Activated naive CD4-positive, alpha-beta T cell treated with Interleukin-2 at 50 U/mL for 16 hours (primary cell): ENCODE data around the gene ZNF654.
"Not testable (repeated sequence)": the region's sequence is repeated elsewhere in the genome, so short reads cannot be mapped to it uniquely, and the experiment has no call there.

Experiments used
- DNase-seq: peaks from one replicate; pipeline ENCODE4 v3.0.0-alpha.2; 2020

The ZNF654 gene

GRCh38 chr3:88058581-88059379 lies at the start of gene ZNF654, which contains the start of gene CGGBP1:
ZNF654 (plus strand) TSS chr3:88059255; CDS start chr3:88059320, 65 bp downstream.
CGGBP1 (minus strand) TSS chr3:88059005; CDS start chr3:88055976, 3,029 bp downstream.
- peak; percentile 99 for DNase-seq

DNA sequence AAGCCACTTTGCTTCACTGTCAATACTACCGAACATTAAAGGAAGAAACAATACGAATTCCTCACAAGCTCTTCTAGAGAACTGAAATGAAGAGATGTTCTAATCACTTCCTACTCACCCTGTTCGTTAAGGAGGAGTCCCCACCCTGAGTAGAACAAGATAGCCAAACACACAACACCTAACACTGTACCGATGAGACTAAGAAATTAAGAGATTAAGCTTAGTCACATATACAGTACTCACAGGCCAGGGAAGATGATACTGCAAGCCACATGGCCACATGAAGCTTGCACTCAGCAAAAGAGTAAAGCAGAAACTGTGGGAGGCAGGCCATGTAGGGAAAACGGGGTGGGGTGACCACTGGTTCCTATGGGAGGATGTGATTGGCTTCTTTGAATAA lies 48.2 kb upstream of the ZNF654 start:
- DNase-seq = no peak

DNA sequence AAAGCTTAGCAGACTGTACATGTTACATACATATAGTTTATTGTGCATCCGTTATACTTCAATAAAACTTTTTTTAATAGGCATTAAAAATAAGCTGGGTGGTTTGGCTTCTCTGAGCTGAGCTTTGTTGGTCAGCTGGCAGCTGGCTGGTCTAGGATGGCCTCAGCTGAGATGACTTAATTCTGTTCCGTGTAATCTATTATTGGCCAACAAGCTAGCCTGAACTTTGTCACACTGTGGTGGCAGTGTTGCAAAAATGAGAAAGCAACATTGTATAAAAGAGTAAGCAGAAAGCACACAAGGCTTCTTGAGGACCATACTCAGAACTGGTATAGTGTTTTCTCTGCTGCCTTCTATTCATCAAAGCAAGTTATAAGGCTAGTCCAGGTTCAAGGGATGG lies 45.5 kb upstream of the ZNF654 start:
- DNase-seq = no peak

DNA sequence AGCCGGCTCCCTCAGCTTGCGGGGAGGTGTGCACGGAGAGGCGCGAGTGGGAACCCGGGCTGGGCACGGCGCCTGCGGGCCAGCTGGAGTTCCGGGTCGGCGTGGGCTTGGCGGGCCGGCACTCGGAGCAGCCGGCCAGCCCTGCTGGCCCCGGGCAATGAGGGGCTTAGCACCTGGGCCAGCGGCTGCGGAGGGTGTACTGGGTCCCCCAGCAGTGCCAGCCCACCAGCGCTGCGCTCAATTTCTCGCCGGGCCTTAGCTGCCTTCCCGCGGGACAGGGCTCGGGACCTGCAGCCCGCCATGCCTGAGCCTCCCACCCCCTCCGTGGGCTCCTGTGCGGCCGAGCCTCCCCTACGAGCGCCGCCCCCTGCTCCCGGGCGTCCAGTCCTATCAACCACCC lies 43.4 kb upstream of the ZNF654 start:
- DNase-seq = not testable (repeated sequence)

DNA sequence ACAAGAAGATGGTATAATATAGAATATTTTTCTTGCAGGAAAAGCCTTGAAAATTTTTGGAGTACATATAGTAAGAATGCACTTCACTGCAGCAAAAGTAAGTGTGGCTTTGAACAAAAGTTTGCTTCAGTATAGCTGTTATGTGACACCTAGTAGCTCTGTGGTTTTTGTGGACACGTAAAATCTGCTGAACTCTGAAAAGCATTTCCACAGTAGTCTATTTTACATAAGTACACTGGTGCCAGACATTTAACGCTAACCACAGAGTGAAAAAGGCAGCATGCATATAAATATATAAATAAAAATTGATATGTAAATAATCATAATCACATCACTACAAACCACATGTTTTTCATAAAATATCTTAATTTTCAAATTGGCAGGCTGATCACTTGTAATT lies 40.0 kb upstream of the ZNF654 start:
- DNase-seq = no peak

DNA sequence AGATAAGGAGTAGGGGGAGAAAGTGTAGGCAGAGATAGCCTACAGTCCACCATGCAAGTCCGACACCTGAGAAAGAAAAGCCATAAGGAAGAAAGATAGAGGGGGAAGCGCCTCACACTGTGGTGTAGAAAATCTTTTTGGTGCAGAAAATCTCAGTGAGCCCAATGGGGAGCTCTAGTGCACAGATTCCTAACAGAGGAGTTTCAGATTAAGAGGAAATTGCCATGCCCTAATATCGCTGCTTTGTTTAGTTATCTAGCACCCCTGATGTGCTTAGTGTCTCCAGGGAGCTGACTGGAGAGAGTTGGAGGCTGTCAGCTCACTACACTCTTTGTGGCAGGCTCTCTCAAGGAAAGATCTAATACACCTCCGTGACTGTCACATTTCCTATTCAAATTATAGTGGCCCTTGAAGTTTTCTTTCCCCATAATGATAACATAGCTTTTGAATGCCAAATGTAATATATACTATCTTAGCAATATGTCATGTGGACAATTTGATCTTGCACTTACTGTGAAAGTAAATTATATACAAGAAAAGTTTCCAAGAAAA lies 34.0 kb upstream of the ZNF654 start:
- no peak for DNase-seq

GRCh38 chr3:88028876-88029275 lies 30.2 kb upstream of the ZNF654 start:
- no peak for DNase-seq

GRCh38 chr3:88030210-88030609 lies 28.8 kb upstream of the ZNF654 start:
- no peak for DNase-seq

DNA sequence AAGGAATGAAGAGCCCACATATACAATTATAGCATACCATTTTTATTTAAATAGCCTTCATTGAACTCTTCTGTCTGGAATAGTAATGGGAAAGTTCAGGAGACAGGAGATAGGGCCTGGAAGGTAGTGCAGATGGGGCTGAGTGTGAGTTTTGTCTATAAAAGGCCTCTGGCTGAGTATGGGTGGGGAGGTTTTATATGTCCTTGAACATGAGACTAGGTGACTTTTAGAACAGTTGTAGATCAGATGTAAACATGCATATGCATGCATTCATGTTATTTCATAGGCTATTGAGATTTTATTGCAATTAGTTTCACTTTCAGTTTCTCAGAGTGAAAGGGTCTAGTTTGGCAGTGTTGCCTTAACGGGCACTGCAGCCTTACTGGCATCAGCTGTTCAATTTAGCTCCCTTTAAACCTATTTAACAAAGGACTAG lies 27.4 kb upstream of the ZNF654 start:
- peak; percentile 7 for DNase-seq

GRCh38 chr3:88032245-88032644 lies 26.8 kb upstream of the ZNF654 start:
- DNase-seq = no peak

- no peak for DNase-seq
Observed at GRCh38 chr3:88033079-88033478, 26.0 kb upstream of the ZNF654 start.

DNA sequence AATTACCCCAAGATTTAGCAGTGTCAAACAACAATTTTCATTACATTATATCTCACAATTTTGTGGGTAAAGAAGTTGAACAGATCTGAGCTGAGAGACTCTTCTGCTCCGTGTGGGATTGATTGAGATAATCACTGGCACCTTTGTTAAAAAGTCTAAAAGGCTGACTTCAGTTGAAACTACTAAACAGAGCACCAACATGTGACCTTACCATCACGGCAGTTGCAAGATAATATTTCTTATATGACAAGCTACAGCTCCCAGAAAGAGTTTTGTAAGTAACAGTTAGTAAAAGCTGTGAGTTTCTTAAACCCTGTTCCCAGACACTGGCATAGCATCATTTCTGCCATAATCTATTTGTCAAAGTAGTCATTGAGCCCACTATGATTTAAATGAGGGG lies 25.2 kb upstream of the ZNF654 start:
- DNase-seq = no peak

DNA sequence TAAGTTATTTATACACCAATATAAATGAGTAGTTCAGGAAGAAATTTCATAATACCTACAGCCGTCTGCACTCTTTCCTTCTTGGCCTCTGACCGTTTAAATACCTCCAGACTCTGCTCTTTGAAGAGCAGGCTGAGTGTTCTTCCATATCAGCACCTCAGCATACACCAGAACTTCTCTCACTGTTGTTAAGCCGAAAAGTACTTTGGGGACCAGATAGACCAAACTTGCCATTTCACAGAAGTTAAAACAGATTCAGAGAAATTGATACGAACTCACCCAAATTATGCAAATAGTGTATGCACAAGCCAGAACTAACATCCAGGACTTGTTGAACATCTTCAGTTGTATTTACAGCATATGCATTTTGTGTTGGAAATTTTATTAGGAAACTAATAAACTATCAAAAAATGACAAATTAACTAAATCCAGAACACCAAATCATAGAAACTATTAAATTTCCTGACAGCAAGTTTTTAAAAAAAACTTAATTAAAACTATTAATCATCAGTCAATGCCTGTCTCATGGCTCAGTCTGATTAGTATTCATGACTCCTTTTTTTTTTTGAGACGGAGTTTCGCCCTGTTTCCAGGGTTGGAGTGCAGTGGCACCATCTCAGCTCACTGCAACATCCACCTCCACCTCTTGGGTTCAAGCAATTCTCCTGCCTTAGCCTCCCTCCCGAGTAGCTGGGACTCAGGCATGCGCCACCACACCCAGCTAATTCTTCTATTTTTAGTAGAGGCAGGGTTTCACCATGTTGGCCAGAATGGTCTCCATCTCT lies 24.4 kb upstream of the ZNF654 start:
- DNase-seq = no peak

DNA sequence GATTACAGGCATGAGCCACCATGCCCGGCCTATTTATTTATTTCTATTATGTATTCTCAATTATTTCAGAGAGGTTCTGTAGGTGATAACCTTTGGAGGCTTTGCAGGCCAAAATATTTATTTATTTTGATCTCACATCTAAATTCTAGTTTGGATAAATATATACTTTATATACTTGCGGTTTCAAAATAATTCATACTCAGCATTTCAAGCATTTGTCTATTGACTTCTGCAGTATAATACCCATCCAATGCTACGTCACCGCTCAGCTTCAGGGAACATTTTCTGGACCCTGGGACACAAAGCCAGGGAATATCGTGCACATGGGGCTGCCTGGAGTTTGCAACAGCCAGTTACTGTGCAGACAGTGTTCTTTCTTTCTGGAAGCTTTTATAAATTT lies 22.8 kb upstream of the ZNF654 start:
- DNase-seq = no peak

DNA sequence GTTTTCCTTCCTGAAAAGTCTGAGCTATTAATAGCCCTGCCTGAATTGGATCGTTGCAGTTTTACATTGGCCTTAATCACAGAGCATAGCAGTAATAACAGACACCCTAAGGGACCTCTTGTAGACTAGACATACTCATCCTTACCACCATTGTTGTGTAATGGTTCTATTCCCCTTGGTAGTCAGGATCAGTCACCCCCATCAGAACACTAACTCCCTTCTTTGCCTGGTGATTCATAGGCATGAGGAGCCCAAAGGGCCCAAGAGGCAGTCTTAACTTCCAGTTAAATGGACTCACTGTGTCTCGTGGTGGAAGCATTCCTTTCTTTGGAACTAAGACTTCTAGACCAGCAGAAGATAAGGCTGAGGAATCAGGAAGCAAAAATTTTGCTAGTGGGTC lies 20.5 kb upstream of the ZNF654 start:
- DNase-seq = no peak

- no peak for DNase-seq
Observed at GRCh38 chr3:88040529-88040928, 18.5 kb upstream of the ZNF654 start.

- no peak for DNase-seq
Observed at GRCh38 chr3:88041005-88041404, 18.1 kb upstream of the ZNF654 start.

GRCh38 chr3:88044411-88044810 lies 14.6 kb upstream of the ZNF654 start:
- DNase-seq = no peak

DNA sequence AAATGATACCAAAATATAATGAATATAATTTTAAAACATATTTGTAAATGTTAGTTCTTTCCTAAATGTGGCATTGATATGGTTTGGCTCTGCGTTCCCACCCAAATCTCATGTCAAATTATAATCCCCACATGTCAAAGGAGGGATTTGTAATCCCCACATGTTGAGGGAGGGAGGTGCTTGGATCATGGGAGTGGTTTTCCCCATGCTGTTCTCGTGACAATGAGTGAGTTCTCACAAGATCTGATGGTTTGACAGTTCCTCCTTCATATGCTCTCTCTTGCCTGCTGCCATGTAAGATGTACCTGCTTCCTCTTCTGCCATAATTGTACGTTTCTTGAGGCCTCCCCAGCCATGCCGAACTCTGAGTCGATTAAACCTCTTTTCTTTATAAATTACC lies 12.3 kb upstream of the ZNF654 start:
- no peak for DNase-seq

DNA sequence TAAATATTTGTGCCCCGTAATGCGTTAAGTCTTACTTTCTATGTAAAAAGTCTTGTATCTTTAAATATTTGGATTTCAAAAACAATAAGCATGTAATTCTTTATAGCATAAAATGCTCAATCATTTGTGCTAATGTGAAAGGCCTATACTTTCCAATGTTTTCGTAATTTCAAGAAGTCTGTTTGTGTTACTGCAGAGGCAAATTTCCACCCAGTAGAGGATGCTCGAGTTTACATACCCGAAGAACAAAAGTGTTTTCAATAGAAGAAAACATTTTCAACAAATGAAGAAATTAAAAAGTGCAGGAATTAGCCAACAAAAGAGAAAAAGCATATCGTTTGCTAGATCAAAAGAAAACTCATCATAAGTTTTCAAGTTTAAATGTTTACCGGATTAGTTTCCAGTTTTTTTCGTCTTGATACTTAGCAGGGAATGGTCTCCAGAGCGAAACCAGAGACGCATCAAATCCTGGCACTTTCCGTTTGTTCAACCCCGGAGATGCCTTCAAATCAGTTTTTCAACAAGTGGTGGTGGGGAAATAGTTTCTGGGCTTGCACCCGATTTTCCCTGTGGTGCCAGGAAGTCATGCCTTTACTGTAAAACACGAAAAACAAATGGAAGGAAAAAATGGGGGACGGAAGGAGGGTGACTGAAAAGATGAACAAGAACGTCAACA lies 1.3 kb upstream of the ZNF654 start:
- no peak for DNase-seq

- no peak for DNase-seq
Observed at GRCh38 chr3:88058306-88058580, 812 bp upstream of the ZNF654 start.

DNA sequence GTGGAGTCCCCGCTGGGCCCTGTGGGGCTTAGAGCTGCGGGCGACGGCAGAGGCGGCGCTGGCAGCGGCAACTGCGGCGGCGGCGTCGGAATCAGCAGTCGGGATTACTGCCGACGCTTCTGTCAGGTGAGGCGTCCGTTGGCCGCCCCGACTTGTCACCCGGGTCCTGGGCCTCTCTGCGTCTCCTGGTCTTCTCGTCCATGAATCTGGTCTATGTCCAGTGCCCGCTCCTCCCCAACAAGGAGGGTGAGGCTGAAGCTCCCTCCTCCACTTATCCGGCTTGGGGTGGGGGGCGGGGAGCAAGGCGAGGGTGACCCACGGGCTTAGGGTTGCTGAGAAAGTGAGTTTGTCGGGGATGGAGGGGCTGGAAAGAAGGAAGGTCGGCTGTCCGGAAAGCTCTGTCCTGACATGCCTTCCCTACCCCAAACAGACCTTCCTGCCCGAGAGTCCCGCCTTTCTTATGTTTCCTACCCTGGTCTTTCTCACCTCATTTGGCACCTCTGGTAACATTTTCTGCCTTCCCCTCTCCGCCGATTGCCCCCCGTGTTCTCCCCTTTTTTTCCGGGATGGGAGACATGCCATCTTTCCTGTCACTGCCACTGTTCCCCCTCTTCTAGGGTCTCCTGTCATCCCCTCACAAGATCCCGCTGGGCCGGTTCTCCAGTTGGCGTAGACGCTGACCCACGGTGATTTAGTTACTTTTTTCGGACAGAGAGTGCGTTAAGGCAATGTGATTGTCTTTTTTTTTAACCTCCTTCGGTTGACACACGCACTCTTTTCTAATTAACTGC lies 520 bp downstream of the ZNF654 start:
- DNase-seq = no peak

GRCh38 chr3:88061746-88062145 lies 2.7 kb downstream of the ZNF654 start:
- no peak for DNase-seq
